ENCODE data around the gene SNIP1. TPM values are rescaled to one million over a fixed set of nuclear protein-coding genes. Genes with fewer than 3 reads are reported as not detected.

Gene SNIP1
- total RNA-seq, 4 donors from 2014 or later = 5.2 to 9.2 (median 6.5) TPM

DNA sequence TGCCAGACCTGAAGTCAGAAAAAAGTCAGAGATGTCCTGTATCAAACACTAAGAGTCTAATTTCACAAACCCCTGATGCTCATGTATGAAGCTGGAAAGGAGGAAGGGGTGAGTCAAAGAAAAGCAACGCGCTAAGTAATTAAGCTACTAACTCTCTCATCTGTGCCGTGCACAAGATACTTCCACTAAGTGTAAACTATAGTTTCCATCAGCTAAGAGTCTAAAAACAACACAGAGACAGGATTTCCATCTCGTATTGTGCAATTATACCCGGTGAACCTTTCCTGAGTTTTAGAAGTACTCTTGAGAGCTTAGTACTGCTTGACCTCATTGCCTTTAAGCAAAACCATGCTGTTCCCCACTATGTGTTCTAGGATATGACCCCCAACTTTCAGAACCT, 21.6 kb upstream of the SNIP1 start:
- H3K4me3 ChIP-seq = no peak overlapping the region
- TF ChIP-seq, protein P1, sequence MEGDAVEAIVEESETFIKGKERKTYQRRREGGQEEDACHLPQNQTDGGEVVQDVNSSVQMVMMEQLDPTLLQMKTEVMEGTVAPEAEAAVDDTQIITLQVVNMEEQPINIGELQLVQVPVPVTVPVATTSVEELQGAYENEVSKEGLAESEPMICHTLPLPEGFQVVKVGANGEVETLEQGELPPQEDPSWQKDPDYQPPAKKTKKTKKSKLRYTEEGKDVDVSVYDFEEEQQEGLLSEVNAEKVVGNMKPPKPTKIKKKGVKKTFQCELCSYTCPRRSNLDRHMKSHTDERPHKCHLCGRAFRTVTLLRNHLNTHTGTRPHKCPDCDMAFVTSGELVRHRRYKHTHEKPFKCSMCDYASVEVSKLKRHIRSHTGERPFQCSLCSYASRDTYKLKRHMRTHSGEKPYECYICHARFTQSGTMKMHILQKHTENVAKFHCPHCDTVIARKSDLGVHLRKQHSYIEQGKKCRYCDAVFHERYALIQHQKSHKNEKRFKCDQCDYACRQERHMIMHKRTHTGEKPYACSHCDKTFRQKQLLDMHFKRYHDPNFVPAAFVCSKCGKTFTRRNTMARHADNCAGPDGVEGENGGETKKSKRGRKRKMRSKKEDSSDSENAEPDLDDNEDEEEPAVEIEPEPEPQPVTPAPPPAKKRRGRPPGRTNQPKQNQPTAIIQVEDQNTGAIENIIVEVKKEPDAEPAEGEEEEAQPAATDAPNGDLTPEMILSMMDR (IDR thresholded peaks at IDR 0.05 in 4 of 5, conservative IDR thresholded peaks at IDR 0.05 in 1 of 5) = no peak
- TF ChIP-seq POLR2A (IDR thresholded peaks at IDR 0.05) = no peak
- peaks cover 0 to 80% of the 10 kb centered on the region in 2 donors for H3K36me3 ChIP-seq
- H3K27ac ChIP-seq = no peak overlapping the region
- H3K9me3 ChIP-seq = no peaks in the 10 kb centered on the region
- DNase-seq = no peak
- no peaks in the 10 kb centered on the region for H3K4me1 ChIP-seq
- in situ Hi-C loops (cut with MboI; ENCODE audit: low sequenced_read_pairs in 4 of 4) (no loop called here), intact Hi-C loops (cut with DNase I; ENCODE audit: low total_unique reads) (no loop called here)
- no peaks in the 10 kb centered on the region for H3K27me3 ChIP-seq
- no peak for ATAC-seq

DNA sequence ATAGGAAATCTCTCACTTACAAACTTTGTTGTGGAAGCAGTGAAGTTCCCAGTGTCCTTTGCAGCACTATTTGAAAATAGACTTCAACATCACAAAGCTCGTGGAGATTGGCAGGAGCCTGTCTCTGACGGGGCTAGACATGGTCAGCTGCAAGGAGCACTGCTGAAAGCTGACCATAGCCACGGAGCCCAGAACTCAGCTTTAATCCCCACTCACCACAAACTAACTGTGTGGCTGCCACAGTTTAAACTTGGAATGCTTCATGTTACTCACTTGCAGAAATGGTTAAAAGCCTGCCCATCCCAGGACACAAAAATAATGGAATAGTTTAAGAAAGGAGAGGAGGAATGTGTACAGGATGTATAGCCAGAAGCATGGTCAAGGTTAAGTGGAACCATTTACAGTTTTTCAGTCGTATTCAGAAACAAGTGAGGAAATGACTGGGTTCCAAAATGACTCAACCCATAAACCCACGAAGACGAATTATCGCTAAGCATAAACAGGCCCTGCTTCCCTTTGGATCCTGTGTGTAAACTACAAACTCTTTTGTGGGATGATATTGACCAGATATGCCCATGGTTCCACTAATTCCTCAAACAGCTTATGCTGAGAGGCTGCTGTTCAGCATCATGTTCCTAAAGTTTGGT, 20.9 kb upstream of the SNIP1 start:
- in situ Hi-C loops (cut with MboI; ENCODE audit: low sequenced_read_pairs in 4 of 4) = no loop called here
- Histone ChIP-seq H3K4me1 (no peaks in the 10 kb centered on the region), H3K4me3 (no peak overlapping the region), H3K36me3 (peaks cover 0 to 80% of the 10 kb centered on the region in 2 donors), H3K27me3 (no peaks in the 10 kb centered on the region), H3K9me3 (no peaks in the 10 kb centered on the region), H3K27ac (no peak overlapping the region)
- no peak for DNase-seq
- intact Hi-C loops (cut with DNase I; ENCODE audit: low total_unique reads) = no loop called here
- ATAC-seq = no peak
- TF ChIP-seq, protein P1 (IDR thresholded peaks at IDR 0.05 in 4 of 5, conservative IDR thresholded peaks at IDR 0.05 in 1 of 5) = no peak
- TF ChIP-seq POLR2A (IDR thresholded peaks at IDR 0.05) = no peak

DNA sequence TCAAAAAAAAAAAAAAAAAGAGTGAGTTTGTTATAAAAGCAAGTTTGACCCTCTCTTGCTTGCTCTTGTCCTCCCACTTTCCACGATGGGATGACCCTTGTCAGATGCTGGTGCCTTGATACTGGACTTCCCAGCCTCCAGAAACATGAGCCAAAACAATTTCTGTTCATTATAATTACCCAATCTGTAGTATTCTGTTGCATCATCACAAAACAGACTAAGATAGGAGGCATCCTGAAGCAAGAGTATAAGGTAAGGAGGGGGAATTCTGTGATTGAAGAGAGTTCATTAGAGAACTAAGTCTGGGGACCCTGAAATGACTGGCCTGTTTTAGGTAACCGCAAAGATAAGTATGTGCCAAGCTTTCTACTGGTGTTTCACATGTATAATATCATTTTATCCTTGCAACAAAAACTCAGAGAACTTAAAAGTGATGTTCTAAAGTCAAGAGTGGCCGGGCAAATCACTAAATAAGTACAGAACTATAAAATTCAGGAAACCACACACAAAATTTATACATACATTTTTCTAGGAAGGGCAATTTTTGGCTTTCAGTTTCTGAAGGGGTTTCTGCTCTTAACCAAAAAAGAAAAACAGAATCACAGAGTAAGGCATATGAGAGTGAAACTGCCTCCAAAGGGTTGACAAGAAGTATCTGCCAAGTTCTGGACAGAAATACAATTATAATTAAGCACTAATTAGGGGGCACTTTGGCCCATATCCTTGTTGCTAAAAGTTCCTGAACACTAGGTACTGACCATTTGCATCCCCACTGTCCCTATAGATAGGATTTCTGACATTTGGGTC, 16.6 kb upstream of the SNIP1 start:
- ATAC-seq (no peak), DNase-seq (no peak)
- no peak overlapping the region for H3K27ac ChIP-seq
- H3K9me3 ChIP-seq = no peaks in the 10 kb centered on the region
- in situ Hi-C loops (cut with MboI; ENCODE audit: low sequenced_read_pairs in 4 of 4) (no loop called here), intact Hi-C loops (cut with DNase I; ENCODE audit: low total_unique reads) (no loop called here)
- H3K36me3 ChIP-seq = peaks cover 0 to 100% of the 10 kb centered on the region in 2 donors
- TF ChIP-seq POLR2A (IDR thresholded peaks at IDR 0.05) = no peak
- TF ChIP-seq, protein P1 (IDR thresholded peaks at IDR 0.05 in 4 of 5, conservative IDR thresholded peaks at IDR 0.05 in 1 of 5) = no peak
- no peaks in the 10 kb centered on the region for H3K4me1 ChIP-seq
- H3K4me3 ChIP-seq = no peak overlapping the region
- H3K27me3 ChIP-seq = no peaks in the 10 kb centered on the region

DNA sequence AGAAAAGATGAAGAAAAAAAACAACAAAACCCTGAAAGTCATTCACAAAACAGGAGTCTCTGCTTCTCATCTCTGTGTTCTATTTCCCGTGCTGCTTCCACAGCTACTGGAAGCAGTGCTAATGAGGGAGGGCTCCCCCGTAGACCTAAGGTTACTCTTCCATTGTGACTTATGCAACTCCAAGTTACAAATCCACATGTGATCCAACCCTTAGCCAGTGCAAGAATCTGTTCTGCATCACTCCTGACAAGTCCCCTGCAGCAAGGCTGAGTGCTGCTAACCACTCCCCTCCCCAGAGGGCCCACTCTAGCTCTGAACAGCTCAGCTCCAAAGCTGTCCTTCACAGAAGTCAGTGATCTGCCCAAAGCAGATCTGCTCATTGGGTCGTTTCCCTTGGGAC, 12.9 kb upstream of the SNIP1 start:
- H3K9me3 ChIP-seq = no peaks in the 10 kb centered on the region
- peaks cover 0 to 74% of the 10 kb centered on the region in 2 donors for H3K36me3 ChIP-seq
- no peaks in the 10 kb centered on the region for H3K27me3 ChIP-seq
- intact Hi-C loops (cut with DNase I; ENCODE audit: low total_unique reads) (no loop called here), in situ Hi-C loops (cut with MboI; ENCODE audit: low sequenced_read_pairs in 4 of 4) (no loop called here)
- no peak for ATAC-seq
- DNase-seq = no peak
- TF ChIP-seq, protein P1 (IDR thresholded peaks at IDR 0.05 in 4 of 5, conservative IDR thresholded peaks at IDR 0.05 in 1 of 5) = no peak
- TF ChIP-seq POLR2A (IDR thresholded peaks at IDR 0.05) = no peak
- no peak overlapping the region for H3K27ac ChIP-seq
- H3K4me3 ChIP-seq = no peak overlapping the region
- no peaks in the 10 kb centered on the region for H3K4me1 ChIP-seq

All from gastrocnemius medialis (tissue), 4 donors.